ENCODE data around the gene RPS15. TPM values are rescaled to one million over a fixed set of nuclear protein-coding genes. Genes with fewer than 3 reads are reported as not detected.

Gene RPS15
- total RNA-seq, 1 donor from 2014 or later, result 854 TPM

GRCh38 chr19:1445185-1445931, 7.2 kb downstream of the RPS15 start:
- Histone ChIP-seq H3K36me3 (peaks cover 29% of the 10 kb centered on the region), H3K27me3 (ENCODE audit: low read depth) (peaks cover 51% of the 10 kb centered on the region), H3K4me1 (peaks cover 22% of the 10 kb centered on the region), H3K4me3 (peak overlapping the region; percentile 55), H3K9me3 (no peaks in the 10 kb centered on the region), H3K27ac (no peak overlapping the region)
- peak; percentile 83 for DNase-seq
- peak; percentile 92 to 94 for ATAC-seq
- peak; percentile 93 for TF ChIP-seq CTCF (IDR thresholded peaks at IDR 0.05)
- intact Hi-C loops (cut with DNase I), result no loop called here

GRCh38 chr19:1445932-1446712, 7.9 kb downstream of the RPS15 start:
- H3K27ac ChIP-seq, result no peak overlapping the region
- ATAC-seq (peak; percentile 26 to 30), DNase-seq (no peak)
- intact Hi-C loops (cut with DNase I), result no loop called here
- peaks cover 21% of the 10 kb centered on the region for H3K36me3 ChIP-seq
- no peak for TF ChIP-seq CTCF (IDR thresholded peaks at IDR 0.05)
- no peaks in the 10 kb centered on the region for H3K9me3 ChIP-seq
- H3K4me1 ChIP-seq, result peaks cover 22% of the 10 kb centered on the region
- H3K4me3 ChIP-seq, result peak overlapping the region; percentile 55
- H3K27me3 ChIP-seq (ENCODE audit: low read depth), result peaks cover 59% of the 10 kb centered on the region

GRCh38 chr19:1446713-1447481, 8.7 kb downstream of the RPS15 start:
- DNase-seq (no peak), ATAC-seq (no peak)
- no peak for TF ChIP-seq CTCF (IDR thresholded peaks at IDR 0.05)
- peaks cover 66% of the 10 kb centered on the region for H3K27me3 ChIP-seq (ENCODE audit: low read depth)
- H3K27ac ChIP-seq, result no peak overlapping the region
- peaks cover 22% of the 10 kb centered on the region for H3K4me1 ChIP-seq
- intact Hi-C loops (cut with DNase I), result no loop called here
- H3K9me3 ChIP-seq, result no peaks in the 10 kb centered on the region
- peak overlapping the region; percentile 55 for H3K4me3 ChIP-seq
- H3K36me3 ChIP-seq, result peaks cover 14% of the 10 kb centered on the region

- TF ChIP-seq CTCF (IDR thresholded peaks at IDR 0.05), result no peak
- H3K9me3 ChIP-seq, result no peaks in the 10 kb centered on the region
- peaks cover 72% of the 10 kb centered on the region for H3K27me3 ChIP-seq (ENCODE audit: low read depth)
- ATAC-seq (no peak), DNase-seq (no peak)
- no peak overlapping the region for H3K4me3 ChIP-seq
- H3K36me3 ChIP-seq, result peaks cover 7% of the 10 kb centered on the region
- intact Hi-C loops (cut with DNase I), result no loop called here
- H3K4me1 ChIP-seq, result peaks cover 22% of the 10 kb centered on the region
- no peak overlapping the region for H3K27ac ChIP-seq
These were observed 9.3 kb downstream of the RPS15 start for GRCh38 chr19:1447504-1447903.

GRCh38 chr19:1447944-1448343, 9.7 kb downstream of the RPS15 start:
- DNase-seq (no peak), ATAC-seq (no peak)
- Histone ChIP-seq H3K27ac (no peak overlapping the region), H3K9me3 (no peaks in the 10 kb centered on the region), H3K4me1 (peaks cover 22% of the 10 kb centered on the region), H3K36me3 (peaks cover 3% of the 10 kb centered on the region), H3K27me3 (ENCODE audit: low read depth) (peaks cover 77% of the 10 kb centered on the region), H3K4me3 (no peak overlapping the region)
- TF ChIP-seq CTCF (IDR thresholded peaks at IDR 0.05), result no peak
- intact Hi-C loops (cut with DNase I), result no loop called here

Data from lower lobe of right lung (tissue), 2 donors.